Spinal cord (tissue), 4 donors: ENCODE data around the gene CUL2. TPM values are rescaled to one million over a fixed set of nuclear protein-coding genes. Genes with fewer than 3 reads are reported as not detected.

Experiments used
- polyA plus RNA-seq, 2 donors: library from polyadenylated mRNA; unstranded; fragments of 120-200 nt; gene quantifications; one replicate each; pipeline ENCODE4 v1.2.1, GENCODE V29; 2013; ENCODE audit not compliant: insufficient read length in 2 of 2
- small RNA-seq: library from RNA; depleted of rRNA; stranded (forward); fragments of <200 nt; gene quantifications from one replicate; pipeline ENCODE3, GENCODE V24; 2014; ENCODE audit warnings: low replicate concordance
- total RNA-seq, 2 donors: library from RNA; depleted of rRNA in 1 of 2; stranded (reverse); fragments of 120-200 nt in 1 of 2; fragments of >200 nt in 1 of 2; gene quantifications; one replicate each; pipeline versions ENCODE4 v1.2.3 to v1.2.4, GENCODE V29; 2013 to 2014

Gene CUL2
- total and polyA plus RNA-seq, 4 donors = 31.9 to 67.1 (median 46.4) TPM

Small RNA genes lying within 50 kb of the gene (small RNA-seq; reads per million reads assigned to genes)
- gene MIR3611 (not detected), gene RNU7-77P (not detected)

Other genes with a start within 250 kb of the CUL2 start
- gene CREM, start 36.5 kb upstream of the CUL2 start, total RNA-seq = 10 to 100 TPM; 54.3 to 56.8 TPM
- gene CREM, start 36.5 kb upstream of the CUL2 start, polyA plus RNA-seq = 10 to 100 TPM; 38.4 to 42.2 TPM
- gene CCNY, start 246.2 kb upstream of the CUL2 start, total RNA-seq = 10 to 100 TPM; 57.7 to 60.1 TPM
- 100 to 1,000 TPM in 1 of 2 donors, 10 to 100 TPM in 1; 92.1 to 112 TPM for gene CCNY, start 246.2 kb upstream of the CUL2 start, polyA plus RNA-seq